ENCODE results near the gene RGS3.

DNA sequence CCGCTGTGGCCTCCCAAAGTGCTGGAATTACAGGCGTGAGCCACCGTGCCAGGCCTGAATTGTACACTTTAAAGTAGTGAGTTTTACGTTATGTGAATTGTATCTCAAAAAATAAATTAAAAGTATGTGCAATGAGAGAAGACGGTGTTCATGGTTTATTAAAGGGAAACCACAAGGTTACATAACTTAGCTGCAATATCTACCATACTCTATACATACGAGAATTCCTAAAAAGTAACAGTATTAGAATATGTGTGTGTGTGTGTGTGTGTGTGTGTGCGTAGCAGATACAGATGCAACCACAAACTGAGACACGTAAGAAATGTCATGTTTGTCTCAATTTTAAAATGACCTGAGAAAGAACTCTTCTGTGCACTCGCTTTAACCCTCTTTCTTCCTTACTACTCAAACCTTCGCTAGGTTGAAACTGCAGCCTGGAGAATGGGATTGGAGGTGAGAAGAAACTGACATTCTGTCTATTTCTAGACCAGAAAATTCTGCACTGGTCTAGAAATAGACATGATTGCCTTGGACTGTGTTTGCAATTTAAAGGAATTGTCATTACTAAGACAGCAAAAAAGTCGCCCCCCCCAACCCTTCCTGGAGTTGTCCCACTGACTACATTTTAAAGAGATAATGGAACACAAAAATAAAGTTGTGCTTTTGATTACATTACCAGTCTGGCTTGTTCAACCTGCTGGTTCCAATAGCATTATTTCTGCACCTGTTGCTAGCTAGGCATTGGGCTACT is 167.0 kb downstream of the RGS3 start:
- no peak for TF ChIP-seq NFYB (CRISPR knock-in tag; conservative IDR thresholded peaks at IDR 0.05; ENCODE audit: low read depth)
- TF ChIP-seq, protein P1, sequence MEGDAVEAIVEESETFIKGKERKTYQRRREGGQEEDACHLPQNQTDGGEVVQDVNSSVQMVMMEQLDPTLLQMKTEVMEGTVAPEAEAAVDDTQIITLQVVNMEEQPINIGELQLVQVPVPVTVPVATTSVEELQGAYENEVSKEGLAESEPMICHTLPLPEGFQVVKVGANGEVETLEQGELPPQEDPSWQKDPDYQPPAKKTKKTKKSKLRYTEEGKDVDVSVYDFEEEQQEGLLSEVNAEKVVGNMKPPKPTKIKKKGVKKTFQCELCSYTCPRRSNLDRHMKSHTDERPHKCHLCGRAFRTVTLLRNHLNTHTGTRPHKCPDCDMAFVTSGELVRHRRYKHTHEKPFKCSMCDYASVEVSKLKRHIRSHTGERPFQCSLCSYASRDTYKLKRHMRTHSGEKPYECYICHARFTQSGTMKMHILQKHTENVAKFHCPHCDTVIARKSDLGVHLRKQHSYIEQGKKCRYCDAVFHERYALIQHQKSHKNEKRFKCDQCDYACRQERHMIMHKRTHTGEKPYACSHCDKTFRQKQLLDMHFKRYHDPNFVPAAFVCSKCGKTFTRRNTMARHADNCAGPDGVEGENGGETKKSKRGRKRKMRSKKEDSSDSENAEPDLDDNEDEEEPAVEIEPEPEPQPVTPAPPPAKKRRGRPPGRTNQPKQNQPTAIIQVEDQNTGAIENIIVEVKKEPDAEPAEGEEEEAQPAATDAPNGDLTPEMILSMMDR (IDR thresholded peaks at IDR 0.05), result no peak
